ENCODE data around the gene SIGLEC6. TPM values are rescaled to one million over a fixed set of nuclear protein-coding genes. Genes with fewer than 3 reads are reported as not detected.

SIGLEC6 gene
- total RNA-seq, 4 donors from 2014 or later, result 0.38 to 1.4 (median 1.1) TPM

DNA sequence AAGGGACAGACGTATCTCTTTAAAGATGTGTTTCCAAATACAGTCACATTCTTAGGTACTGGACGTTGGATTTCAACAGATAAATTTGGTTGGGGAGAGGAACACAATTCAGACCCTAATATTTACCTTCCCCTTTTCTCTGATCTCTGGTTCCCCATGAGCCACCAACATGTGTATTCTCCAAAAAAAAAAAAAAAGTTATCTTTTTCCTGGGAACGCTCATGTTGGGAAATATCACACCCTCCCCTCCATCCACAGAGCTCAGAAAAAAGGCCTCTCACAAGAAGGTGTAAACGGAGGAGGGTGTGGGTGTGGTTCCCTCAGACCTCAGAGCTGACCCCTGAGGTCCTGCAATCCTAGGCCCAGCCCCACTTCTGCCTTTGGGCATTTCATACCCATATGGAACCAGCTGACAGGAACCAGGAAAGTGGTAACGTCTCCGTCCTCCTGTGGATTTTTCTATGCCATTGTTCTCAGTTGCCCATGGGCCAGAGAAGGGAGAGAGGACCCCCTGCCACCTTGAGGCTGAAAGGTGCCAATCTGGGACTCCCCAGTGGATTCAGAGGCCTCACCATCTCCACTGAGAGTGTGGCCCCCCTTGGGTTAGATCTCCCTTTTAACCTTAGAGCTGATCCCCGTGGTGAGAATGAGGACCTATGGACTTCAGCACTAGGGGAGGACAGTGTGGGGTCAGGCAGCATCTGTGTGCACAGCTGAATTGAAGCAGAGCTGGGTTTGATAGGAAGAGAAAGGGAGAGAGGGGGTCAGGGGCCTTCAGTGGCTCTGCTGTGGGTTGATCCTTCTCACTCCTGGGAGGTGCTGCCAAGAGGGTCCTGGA is 21.4 kb downstream of the SIGLEC6 start:
- DNase-seq (ENCODE audit: low spot score), result no peak
- ATAC-seq (ENCODE audit: low FRiP score), result no peak
- TF ChIP-seq, protein P1, sequence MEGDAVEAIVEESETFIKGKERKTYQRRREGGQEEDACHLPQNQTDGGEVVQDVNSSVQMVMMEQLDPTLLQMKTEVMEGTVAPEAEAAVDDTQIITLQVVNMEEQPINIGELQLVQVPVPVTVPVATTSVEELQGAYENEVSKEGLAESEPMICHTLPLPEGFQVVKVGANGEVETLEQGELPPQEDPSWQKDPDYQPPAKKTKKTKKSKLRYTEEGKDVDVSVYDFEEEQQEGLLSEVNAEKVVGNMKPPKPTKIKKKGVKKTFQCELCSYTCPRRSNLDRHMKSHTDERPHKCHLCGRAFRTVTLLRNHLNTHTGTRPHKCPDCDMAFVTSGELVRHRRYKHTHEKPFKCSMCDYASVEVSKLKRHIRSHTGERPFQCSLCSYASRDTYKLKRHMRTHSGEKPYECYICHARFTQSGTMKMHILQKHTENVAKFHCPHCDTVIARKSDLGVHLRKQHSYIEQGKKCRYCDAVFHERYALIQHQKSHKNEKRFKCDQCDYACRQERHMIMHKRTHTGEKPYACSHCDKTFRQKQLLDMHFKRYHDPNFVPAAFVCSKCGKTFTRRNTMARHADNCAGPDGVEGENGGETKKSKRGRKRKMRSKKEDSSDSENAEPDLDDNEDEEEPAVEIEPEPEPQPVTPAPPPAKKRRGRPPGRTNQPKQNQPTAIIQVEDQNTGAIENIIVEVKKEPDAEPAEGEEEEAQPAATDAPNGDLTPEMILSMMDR (IDR thresholded peaks at IDR 0.05), result no peak

DNA sequence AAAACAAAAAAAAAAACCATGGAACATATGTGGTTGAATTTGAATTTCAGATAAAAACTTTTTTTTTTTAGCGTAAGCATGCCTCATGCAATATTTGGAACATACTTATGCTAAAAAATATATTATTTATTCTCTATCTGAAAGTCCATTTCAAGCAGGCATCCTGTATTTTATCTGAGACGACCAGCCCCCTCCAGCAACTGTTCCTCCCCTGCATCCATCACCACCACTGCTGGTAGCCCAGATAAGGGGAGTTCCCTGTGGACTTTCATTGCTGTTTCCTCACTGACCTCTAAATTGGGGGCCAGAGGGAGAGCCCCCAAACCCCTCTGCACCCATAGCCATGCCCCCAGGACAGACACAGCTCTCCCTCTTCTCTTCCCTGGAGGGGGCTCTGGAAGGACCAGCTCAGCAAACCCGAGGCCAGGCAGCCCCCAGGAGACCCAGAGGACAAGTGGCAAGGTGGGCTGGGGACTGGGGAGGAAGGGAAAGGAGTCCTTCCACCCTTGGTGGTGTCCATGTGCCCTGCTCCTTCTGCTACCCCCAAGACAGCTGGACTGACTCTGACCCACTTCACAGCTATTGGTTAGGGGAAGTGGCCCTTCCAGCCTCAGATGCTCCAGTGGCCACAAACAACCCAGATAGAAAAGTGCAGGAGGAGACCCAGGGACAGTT is 23.3 kb downstream of the SIGLEC6 start:
- ATAC-seq (ENCODE audit: low FRiP score), result no peak
- TF ChIP-seq, protein P1 (IDR thresholded peaks at IDR 0.05), result no peak
- no peak for DNase-seq (ENCODE audit: low spot score)

DNA sequence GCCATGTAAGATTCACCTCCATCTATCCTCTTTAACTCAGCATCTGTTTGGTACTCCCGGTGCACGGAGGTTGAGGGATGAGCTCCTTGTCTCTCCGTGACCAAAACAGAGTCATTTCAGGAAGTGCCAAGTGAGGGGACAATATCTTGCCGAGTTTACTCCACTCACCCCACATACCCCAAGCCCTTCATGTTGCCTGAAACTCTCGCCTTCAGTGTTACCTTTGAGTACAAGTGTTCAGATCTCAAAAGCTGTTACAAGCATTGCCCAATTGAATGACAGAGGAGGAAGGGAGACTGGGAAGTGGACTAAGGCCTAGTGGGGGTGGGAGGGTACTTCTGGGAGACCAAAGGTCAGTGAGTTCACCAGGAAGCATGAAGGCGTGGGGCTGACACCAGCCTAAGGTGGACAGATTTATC is 23.8 kb downstream of the SIGLEC6 start:
- ATAC-seq (ENCODE audit: low FRiP score), result no peak
- TF ChIP-seq, protein P1 (IDR thresholded peaks at IDR 0.05), result no peak
- DNase-seq (ENCODE audit: low spot score), result no peak

DNA sequence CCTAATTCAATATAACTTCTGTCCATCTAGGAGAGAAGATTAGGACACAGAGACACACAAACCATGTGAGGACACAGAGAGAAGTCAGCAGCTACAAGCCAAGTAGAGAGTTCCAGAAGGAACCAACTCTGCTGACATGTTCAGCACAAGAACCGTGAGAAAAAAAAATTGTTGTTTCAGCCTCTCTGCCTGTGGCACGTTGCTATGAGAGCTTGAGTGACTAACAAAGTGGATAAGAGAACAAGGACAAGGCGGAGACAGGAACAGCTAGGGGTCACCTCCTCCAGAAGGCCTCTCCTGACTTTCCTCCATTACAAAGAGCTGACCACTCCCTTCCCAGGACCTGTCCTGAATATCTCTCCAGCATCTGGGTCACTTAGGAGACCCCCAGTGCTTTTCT is 24.3 kb downstream of the SIGLEC6 start:
- no peak for DNase-seq (ENCODE audit: low spot score)
- TF ChIP-seq, protein P1 (IDR thresholded peaks at IDR 0.05), result no peak
- no peak for ATAC-seq (ENCODE audit: low FRiP score)

DNA sequence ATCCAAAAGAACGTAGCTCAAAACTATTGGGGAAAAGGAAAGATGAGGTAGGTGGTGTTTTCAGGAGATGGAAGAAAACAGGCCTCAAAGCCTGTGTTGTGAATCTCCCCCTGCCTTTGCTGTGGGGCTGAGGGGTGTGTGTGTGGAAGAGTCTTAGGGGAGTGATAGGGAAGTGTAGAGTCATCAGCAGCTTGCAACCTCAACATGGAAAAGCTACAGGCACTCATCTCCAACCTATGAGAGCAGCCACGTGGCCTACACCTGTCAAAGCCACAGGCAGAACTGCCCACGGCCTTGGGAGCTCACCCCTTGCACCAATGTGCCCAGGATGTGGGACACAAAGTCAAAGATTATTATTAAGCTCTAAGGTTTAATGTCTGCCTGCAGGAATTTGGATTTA is 25.6 kb downstream of the SIGLEC6 start:
- TF ChIP-seq, protein P1 (IDR thresholded peaks at IDR 0.05), result no peak
- no peak for ATAC-seq (ENCODE audit: low FRiP score)

GRCh38 chr19:51503896-51504295 is 27.6 kb downstream of the SIGLEC6 start:
- TF ChIP-seq, protein P1 (IDR thresholded peaks at IDR 0.05), result no peak
- DNase-seq (ENCODE audit: low spot score), result no peak

More for the DNA sequence above, 25.6 kb downstream of the SIGLEC6 start:
- DNase-seq (ENCODE audit: low spot score), result no peak

More at GRCh38 chr19:51503896-51504295, 27.6 kb downstream of the SIGLEC6 start:
- no peak for ATAC-seq (ENCODE audit: low FRiP score)
